GM15510 (cell line): Measurements from ENCODE around the gene LPP.

Experiments
- POLR2A ChIP-seq: IDR thresholded peaks from 3 replicates; pipeline ENCODE4 v1.6.1; 2011; ENCODE audit warnings: borderline replicate concordance; ENCODE audit not compliant: insufficient read length; ENCODE audit errors: extremely low read depth

LPP gene

GRCh38 chr3:188842639-188843038, 688.7 kb downstream of the LPP start:
- no peak for TF ChIP-seq POLR2A

- no peak for TF ChIP-seq POLR2A
Measured at GRCh38 chr3:188844096-188844495, 690.1 kb downstream of the LPP start.

- no peak for TF ChIP-seq POLR2A
Measured at GRCh38 chr3:188845514-188845913, 691.6 kb downstream of the LPP start.

- TF ChIP-seq POLR2A = no peak
Measured at GRCh38 chr3:188848947-188849346, 695.0 kb downstream of the LPP start.

- TF ChIP-seq POLR2A = no peak
Measured at GRCh38 chr3:188853856-188854771, 700.2 kb downstream of the LPP start.

GRCh38 chr3:188854772-188855149, 700.8 kb downstream of the LPP start:
- TF ChIP-seq POLR2A = no peak

- no peak for TF ChIP-seq POLR2A
Measured at GRCh38 chr3:188855675-188856074, 701.7 kb downstream of the LPP start.

GRCh38 chr3:188860147-188860546, 706.2 kb downstream of the LPP start:
- TF ChIP-seq POLR2A = no peak

GRCh38 chr3:188861842-188862744, 708.1 kb downstream of the LPP start:
- no peak for TF ChIP-seq POLR2A

GRCh38 chr3:188863999-188864406, 710.0 kb downstream of the LPP start:
- TF ChIP-seq POLR2A = no peak

- no peak for TF ChIP-seq POLR2A
Measured at GRCh38 chr3:188867691-188868265, 713.8 kb downstream of the LPP start.

GRCh38 chr3:188868803-188869202, 714.8 kb downstream of the LPP start:
- TF ChIP-seq POLR2A = no peak

- TF ChIP-seq POLR2A = no peak
Measured at GRCh38 chr3:188869628-188870027, 715.7 kb downstream of the LPP start.

GRCh38 chr3:188870431-188870830, 716.5 kb downstream of the LPP start:
- no peak for TF ChIP-seq POLR2A

GRCh38 chr3:188874576-188874975, 720.6 kb downstream of the LPP start:
- TF ChIP-seq POLR2A = no peak
